Transverse colon (tissue), 4 donors: ENCODE measurements around the gene FMO1. TPM values are rescaled to one million over a fixed set of nuclear protein-coding genes. Genes with fewer than 3 reads are reported as not detected.

Source experiments
- DNase-seq: peaks from one replicate; pipeline ENCODE4 v3.0.0-alpha.2; 2019
- H3K27ac ChIP-seq, 4 donors: fragments of 200-600 bp; sonication (generic); 2 replicates each; pipeline ENCODE4 v1.5.1; 2016 to 2018; ENCODE audit warnings: inconsistent platforms in 4 of 4
- H3K27me3 ChIP-seq: fragments of 200-600 bp; sonication (generic); 2 replicates; pipeline ENCODE4 v1.5.1; 2017; ENCODE audit warnings: inconsistent platforms
- H3K36me3 ChIP-seq, 4 donors: fragments of 200-600 bp; sonication (generic); 2 replicates each; pipeline ENCODE4 v1.5.1; 2017 to 2019; ENCODE audit warnings: inconsistent platforms in 4 of 4
- H3K4me1 ChIP-seq, 4 donors: fragments of 200-600 bp; sonication (generic); 2 replicates each; pipeline ENCODE4 v1.5.1; 2017 to 2020; ENCODE audit warnings: inconsistent platforms in 4 of 4
- H3K4me3 ChIP-seq, 4 donors: fragments of 200-600 bp; sonication (generic); 1 replicate in 1 of 4; 2 replicates in 3 of 4; pipeline versions ENCODE4 v1.5.1 to v1.6.1; 2017 to 2019; ENCODE audit warnings: inconsistent platforms in 4 of 4
- H3K9me3 ChIP-seq, 2 donors: fragments of 200-600 bp; sonication (generic); 2 replicates each; pipeline ENCODE4 v1.5.1; 2017 to 2019; ENCODE audit warnings: inconsistent platforms in 2 of 2
- CTCF ChIP-seq, 5 experiments: fragments of 200-600 bp in 3 of 5; fragments of 450-650 bp in 2 of 5; sonication (generic) in 3 of 5; IDR thresholded peaks; 1 replicate in 2 of 5; 2 replicates in 3 of 5; pipeline ENCODE4 v1.5.1; 2016 to 2017; ENCODE audit warnings: antibody characterized with exemption in 5 of 5, inconsistent platforms in 3 of 5, mild to moderate bottlenecking in 2 of 5, moderate library complexity in 1 of 5
- EP300 ChIP-seq: sonication (generic); formaldehyde crosslinking; IDR thresholded peaks from one replicate; pipeline ENCODE4 v1.6.1; 2017; ENCODE audit warnings: antibody characterized with exemption, low read depth
- POLR2A ChIP-seq: fragments of 450-650 bp; IDR thresholded peaks from one replicate; pipeline ENCODE4 v1.6.1; 2016; ENCODE audit warnings: antibody characterized with exemption, mild to moderate bottlenecking, moderate library complexity
- POLR2AphosphoS5 ChIP-seq, 3 donors: sonication (generic); formaldehyde crosslinking; IDR thresholded peaks; one replicate each; pipeline ENCODE4 v1.6.1; 2016; ENCODE audit warnings: antibody characterized with exemption in 3 of 3
- WGBS, 2 donors: methylation state at CpG; one replicate each; pipeline ENCODE4 v1.1.5; 2018; ENCODE audit warnings: low coverage in 1 of 2; 5-methylcytosine and 5-hydroxymethylcytosine counted together
- in situ Hi-C, 4 donors: fragments of 200-750 bp; cut with MboI; loops; one replicate each; pipeline versions ENCODE4 v1.15.0 to v1.15.1; 2017; ENCODE audit warnings: low sequenced_read_pairs in 3 of 4, low pct_ligation_motif_present in 1 of 4, low pct_unique_long_range_greater_than_20kb in 1 of 4
- intact Hi-C: fragments of 100-400 bp; cut with DNase I; formaldehyde crosslinking; loops from one replicate; pipeline ENCODE4 v1.15.1; 2023; ENCODE audit warnings: low total_unique reads
- total RNA-seq, 4 donors: library from RNA; depleted of rRNA; stranded (reverse); fragments of >200 nt; gene quantifications; one replicate each; pipeline ENCODE4 v1.1.0, GENCODE V29; 2016

The FMO1 gene
- total RNA-seq, 4 donors from 2014 or later = not detected

- DNase-seq = no peak
- no peaks in the 10 kb centered on the region for H3K27me3 ChIP-seq
- H3K4me1 ChIP-seq = peaks cover 0 to 13% (median 7%) of the 10 kb centered on the region in 4 donors
- WGBS, 2 donors = 79% methylated on average over 4 of the region's 4 CpGs; no CpG with 5 or more reads in 1 of the 2 donors
- no peaks in the 10 kb centered on the region for H3K9me3 ChIP-seq
- no peak overlapping the region for H3K4me3 ChIP-seq
- H3K36me3 ChIP-seq = no peaks in the 10 kb centered on the region
- no peak overlapping the region for H3K27ac ChIP-seq
- TF ChIP-seq CTCF (IDR thresholded peaks at IDR 0.05) = no peak
- TF ChIP-seq EP300 = no peak
- no peak for TF ChIP-seq POLR2AphosphoS5 (IDR thresholded peaks at IDR 0.05)
- TF ChIP-seq POLR2A = no peak
- in situ Hi-C loops (no loop called here), intact Hi-C loops (no loop called here)
Observed at GRCh38 chr1:171261336-171261735, 13.0 kb downstream of the FMO1 start.

GRCh38 chr1:171263901-171264300 is 15.6 kb downstream of the FMO1 start:
- Histone ChIP-seq H3K27me3 (no peaks in the 10 kb centered on the region), H3K27ac (no peak overlapping the region), H3K36me3 (no peaks in the 10 kb centered on the region), H3K4me3 (no peak overlapping the region), H3K9me3 (no peaks in the 10 kb centered on the region), H3K4me1 (no peaks in the 10 kb centered on the region)
- intact Hi-C loops = no loop called here
- 60 to 61% methylated on average over 2 of the region's 2 CpGs for WGBS, 2 donors
- in situ Hi-C loops = no loop called here
- no peak for DNase-seq
- TF ChIP-seq POLR2A (no peak), POLR2AphosphoS5 (IDR thresholded peaks at IDR 0.05) (no peak), EP300 (no peak), CTCF (IDR thresholded peaks at IDR 0.05) (no peak)

GRCh38 chr1:171265686-171266085 is 17.4 kb downstream of the FMO1 start:
- WGBS, 2 donors = 69 to 72% methylated on average over 2 of the region's 2 CpGs
- Histone ChIP-seq H3K4me1 (no peaks in the 10 kb centered on the region), H3K27me3 (no peaks in the 10 kb centered on the region), H3K27ac (no peak overlapping the region), H3K9me3 (no peaks in the 10 kb centered on the region), H3K36me3 (no peaks in the 10 kb centered on the region), H3K4me3 (no peak overlapping the region)
- DNase-seq = no peak
- TF ChIP-seq EP300 (no peak), POLR2A (no peak), POLR2AphosphoS5 (IDR thresholded peaks at IDR 0.05) (no peak), CTCF (IDR thresholded peaks at IDR 0.05) (no peak)
- intact Hi-C loops (no loop called here), in situ Hi-C loops (no loop called here)

- Histone ChIP-seq H3K36me3 (no peaks in the 10 kb centered on the region), H3K27ac (no peak overlapping the region), H3K9me3 (no peaks in the 10 kb centered on the region), H3K27me3 (no peaks in the 10 kb centered on the region), H3K4me1 (no peaks in the 10 kb centered on the region), H3K4me3 (no peak overlapping the region)
- no peak for DNase-seq
- in situ Hi-C loops = no loop called here
- TF ChIP-seq EP300 (no peak), POLR2A (no peak), CTCF (IDR thresholded peaks at IDR 0.05) (no peak), POLR2AphosphoS5 (IDR thresholded peaks at IDR 0.05) (no peak)
- WGBS, 2 donors = 68 to 69% methylated on average over 4 of the region's 4 CpGs
- intact Hi-C loops = no loop called here
Observed at GRCh38 chr1:171266930-171267329, 18.6 kb downstream of the FMO1 start.
